GM21717 (cell line): ENCODE measurements around the gene PKP4.

Experiments
- ATAC-seq: cut with Tn5 transposase; IDR thresholded peaks from one replicate; pipeline ENCODE4 v1.9.1; 2021; ENCODE audit warnings: mild to moderate bottlenecking, moderate library complexity; ENCODE audit not compliant: unreplicated experiment

Gene PKP4

GRCh38 chr2:158647436-158648231, 190.9 kb downstream of the PKP4 start:
- ATAC-seq = no peak

- no peak for ATAC-seq
Measured at GRCh38 chr2:158649846-158650245, 193.1 kb downstream of the PKP4 start.

GRCh38 chr2:158650646-158651357, 194.1 kb downstream of the PKP4 start:
- no peak for ATAC-seq

DNA sequence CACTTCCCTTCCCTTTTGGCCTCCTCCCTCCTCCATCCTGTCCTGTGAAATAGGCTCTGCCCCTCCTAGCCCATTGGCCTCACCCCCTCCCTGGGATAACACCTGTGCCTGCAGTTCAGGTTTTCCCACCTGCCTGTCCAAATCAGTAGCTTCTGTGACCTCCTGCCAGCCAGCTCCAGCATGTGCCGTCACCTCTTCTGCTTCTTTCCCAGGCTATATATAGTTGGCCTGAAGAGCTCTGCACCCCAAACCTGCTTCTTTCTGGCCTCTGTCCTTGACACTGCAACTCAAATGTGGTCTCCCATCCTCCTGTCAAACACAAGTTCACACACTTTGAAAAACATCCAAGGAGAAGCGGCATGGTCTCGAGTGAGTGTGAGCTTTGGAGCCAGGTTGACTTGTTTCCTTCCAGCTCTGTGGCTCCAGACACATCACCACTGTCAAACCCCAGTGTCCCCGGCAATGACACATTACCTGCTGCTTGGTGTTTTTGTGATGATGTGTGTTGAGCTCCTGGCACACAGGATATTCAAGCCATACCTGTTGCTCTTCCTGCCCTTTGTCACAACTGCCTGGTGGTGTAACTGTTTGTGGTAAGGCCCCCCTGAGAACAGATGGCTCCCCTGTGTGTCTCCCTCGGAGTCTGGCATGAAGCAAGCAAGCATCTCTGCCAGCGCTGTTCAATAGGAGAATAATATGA, 194.8 kb downstream of the PKP4 start:
- no peak for ATAC-seq

DNA sequence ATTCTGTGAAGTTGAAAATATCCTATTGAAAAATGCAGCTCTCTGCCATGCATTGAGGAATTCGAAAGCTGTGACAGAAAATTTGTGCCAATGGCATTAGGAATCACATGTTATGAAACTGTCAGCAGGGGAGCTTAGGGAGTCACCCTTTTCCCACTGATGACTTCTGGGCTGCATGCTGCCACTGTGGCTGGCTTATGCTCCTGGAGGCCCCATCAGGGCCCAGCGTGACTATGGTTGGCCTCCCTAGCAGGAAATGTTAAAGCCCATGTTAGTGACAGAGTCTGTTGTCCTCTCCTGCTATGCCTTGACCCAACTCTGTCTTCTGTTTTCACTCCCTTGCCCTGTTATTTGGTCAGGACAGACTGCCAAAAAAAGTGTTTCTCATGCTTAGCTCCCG, 198.9 kb downstream of the PKP4 start:
- ATAC-seq = no peak

GRCh38 chr2:158656492-158657229, 199.9 kb downstream of the PKP4 start:
- no peak for ATAC-seq

GRCh38 chr2:158658396-158658795, 201.6 kb downstream of the PKP4 start:
- ATAC-seq = no peak

DNA sequence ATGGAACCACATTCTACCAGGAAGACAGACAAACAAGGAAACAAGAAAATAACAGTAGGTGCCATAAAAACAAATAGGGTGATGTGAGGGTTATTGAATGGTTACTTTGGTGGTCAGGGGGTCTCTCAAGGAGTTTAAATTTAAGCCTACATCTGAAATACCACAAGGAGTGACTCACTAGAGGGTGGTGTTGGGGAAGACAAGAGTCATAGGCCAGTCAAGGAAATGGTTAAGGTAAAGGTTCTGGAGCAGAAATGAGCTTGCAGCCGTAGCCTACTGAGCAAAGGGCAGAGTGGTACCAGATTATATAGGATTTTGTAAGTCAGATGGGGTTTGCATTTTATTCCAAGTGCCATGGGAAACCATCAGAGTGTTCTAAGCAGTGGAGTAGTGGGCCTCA, 202.7 kb downstream of the PKP4 start:
- no peak for ATAC-seq

GRCh38 chr2:158661231-158661630, 204.5 kb downstream of the PKP4 start:
- no peak for ATAC-seq

DNA sequence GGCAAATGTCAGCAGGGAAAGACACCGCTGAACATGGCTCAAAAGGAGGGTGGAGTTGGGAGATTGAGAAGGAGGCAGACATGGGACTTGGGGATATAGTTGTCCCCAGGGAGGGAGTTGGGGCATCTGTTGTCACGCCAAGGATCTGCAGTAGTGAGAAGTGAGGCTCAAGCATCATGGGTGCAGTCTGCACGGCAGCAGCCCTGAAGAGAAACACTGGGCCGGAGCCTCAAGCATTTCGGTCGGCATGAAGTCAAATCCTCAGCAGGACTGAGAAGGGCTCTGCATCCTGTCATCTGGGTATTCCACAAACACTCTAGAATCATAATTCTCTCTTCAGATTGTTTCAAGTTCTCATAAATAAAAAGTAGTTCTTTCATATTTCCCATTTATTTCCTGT, 205.7 kb downstream of the PKP4 start:
- no peak for ATAC-seq

DNA sequence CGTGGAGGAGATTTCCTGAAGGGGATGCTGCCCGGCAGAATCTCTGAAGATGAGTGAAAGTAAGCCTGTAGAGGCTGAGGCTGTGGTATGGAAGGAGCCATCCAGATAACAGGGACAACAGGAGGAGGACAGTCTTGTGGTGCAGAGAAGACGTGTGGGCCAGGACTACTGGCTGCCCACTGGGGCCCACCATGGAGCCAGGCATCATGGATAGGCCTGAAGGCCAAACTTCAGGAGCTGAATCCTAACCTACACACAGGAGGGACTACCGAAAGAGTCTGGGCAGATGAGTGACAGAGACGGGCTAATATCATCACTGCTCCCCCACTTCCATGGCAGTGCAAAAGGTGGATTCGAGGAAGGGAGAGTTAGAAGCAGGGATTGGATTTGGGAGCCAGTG, 207.0 kb downstream of the PKP4 start:
- ATAC-seq = no peak

GRCh38 chr2:158664987-158665386, 208.2 kb downstream of the PKP4 start:
- ATAC-seq = no peak

- no peak for ATAC-seq
Measured at GRCh38 chr2:158665536-158666302, 209.0 kb downstream of the PKP4 start.

DNA sequence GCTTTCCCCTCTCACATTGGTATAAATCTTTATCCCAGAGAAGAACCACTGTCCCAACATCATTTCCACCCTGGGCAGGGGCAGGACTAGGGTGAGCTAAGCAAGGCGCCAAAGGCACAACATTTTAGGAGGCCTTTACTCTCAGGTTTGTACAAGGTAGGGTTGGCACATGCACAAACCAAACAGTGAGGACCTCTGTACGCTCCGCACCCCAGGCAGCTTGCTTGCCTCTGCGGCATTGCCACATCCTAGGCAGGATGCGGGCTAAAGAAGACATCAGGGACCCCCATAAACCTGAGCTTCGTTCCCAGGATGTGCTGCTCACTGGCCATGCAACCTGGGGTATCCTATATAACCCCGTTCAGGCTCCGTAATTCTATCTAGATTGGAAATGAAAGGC, 210.2 kb downstream of the PKP4 start:
- ATAC-seq = no peak

DNA sequence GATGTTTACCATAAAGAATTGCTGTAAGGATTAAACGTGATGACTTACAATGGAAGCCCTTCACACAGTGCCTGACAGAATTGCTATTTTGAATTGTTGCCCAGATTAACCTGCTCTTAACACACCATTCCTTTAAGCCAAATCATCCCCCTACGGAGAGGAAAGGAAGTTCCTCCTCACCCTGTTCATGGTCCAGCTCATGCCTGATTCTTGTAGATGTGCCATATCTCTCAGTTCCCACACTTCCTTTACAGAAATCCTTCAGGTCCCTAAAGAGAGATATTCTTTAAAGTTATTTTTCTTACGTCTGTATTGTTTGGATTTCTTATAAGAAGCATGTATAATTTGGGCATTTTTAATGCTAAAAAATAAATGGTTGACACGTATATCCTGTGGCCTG, 210.8 kb downstream of the PKP4 start:
- ATAC-seq = no peak

DNA sequence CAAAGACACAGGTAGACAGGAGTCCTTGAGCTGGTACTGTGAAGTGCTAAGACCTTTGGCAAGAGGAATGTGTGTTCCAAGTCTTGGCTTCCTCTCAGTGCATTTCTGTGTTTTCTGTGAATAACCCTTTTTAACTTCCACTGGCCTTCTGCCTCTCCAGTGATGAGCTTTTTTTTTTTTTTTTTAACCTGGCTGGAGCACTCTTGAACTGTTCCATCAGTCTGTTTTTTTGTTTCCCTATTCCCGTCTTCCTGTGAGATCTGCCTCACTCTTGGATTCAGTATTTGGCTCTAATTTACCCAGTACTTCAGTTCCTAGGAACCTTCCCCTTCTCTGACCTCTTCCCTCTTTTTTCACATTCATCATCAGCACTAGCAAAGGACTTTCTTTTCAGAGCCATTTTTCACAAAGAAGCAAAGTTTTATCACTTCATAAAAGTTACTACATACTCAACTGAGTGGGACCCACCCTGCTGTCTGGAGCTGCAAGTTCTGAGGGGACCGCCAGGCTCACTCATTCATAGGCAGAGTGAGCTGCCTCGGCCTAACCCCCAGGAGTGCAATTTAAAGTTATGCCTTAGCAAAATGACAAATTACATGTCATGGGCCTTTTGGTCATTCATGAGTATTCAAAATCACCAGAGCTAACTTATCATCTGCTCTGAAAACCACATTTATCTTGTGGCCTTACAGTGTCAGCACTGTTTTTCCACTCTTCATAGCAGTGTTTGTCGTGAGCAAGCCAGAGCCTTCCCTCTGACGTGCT, 211.4 kb downstream of the PKP4 start:
- no peak for ATAC-seq

DNA sequence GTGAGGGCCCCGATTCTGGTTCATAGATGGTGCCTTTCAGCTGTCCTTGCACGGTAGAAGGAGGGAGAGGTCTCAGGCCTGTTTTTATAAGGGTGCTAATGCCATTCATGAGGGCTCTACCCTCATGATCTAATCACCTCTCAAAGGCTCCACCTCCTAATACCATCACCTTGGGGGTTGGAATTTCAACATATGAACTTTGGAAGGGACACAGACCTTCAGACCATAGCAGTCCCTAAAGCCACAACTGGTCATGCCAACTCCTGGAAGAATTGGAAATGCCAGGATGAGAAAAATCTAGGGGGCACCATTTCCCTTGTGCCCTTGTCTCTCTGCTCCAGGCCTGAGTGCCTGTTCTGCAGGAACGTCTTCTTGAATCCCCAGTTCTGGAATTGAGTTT, 213.5 kb downstream of the PKP4 start:
- no peak for ATAC-seq

DNA sequence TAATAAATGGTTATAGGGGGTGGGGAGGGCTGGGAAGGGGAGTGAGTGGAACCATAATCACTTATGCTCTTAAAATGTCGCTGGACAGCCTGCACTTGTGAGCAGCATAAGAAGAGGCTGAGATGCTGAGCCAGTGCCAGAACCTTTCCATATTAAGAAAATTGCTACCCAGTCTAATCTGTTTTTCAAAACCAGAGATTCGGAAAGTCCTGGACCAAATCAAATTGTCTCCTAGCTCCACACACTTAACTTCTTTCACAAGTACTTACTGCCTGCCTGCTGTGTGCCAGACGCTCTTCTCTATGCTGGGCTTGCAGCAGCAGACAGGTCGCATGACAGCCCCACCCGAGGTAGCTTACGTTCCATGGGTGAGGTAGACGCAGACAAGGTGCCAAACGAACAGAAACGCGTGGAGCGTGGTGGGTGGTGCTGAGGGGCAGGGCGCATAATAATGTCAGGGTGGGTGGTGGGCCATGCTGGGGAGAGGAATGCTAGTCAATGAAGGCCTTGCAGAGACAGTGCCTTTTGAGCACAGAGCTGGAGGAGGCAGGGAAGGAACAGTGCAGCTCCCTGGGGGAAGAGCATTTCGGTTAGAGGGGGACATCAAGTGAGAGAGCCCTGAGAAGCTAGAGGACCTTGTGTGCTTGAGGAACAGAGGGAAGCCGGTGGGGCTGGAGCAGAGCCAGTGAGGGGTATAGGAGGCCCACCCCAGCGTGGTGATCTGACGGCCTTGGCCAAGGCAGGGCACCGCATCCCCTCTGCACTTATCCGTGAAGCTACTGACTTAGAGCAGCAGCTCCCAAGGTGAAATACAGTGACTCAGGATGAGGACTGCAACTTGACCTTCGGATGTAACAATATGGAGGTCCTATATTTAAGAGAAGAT, 214.9 kb downstream of the PKP4 start:
- ATAC-seq = no peak

DNA sequence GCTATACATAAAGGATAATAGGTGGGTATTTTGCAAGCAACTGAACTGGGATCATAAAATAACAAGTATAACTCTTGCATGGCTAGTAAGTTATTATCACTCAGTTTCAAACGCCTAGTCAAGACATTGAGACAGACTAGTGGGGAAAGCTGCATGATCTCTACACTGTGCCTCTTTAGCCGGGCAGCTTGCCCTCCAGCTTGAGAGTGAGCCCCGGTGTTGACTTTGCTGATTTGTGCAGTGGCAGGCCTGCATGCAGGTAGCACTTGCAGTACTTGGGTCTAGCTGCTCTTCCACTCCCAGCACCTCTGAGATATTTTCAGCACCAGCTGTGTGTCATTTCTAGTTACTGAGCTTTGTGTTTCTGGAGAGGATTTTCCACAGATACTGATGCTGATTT, 219.5 kb downstream of the PKP4 start:
- no peak for ATAC-seq
